SU-DHL-6 (cell line): ENCODE data around the gene NID1.
"Not testable (repeated sequence)": the region's sequence is repeated elsewhere in the genome, so short reads cannot be mapped to it uniquely, and the experiment has no call there.

Source experiments
- H2AFZ ChIP-seq: fragments of 200-600 bp; sonication (generic); 2 replicates; pipeline ENCODE4 v1.6.1; 2014; ENCODE audit warnings: low read depth, mild to moderate bottlenecking, moderate library complexity, mixed read lengths, antibody characterized with exemption, low read length; ENCODE audit not compliant: severe bottlenecking
- H3F3A ChIP-seq: fragments of 200-600 bp; shearing (Covaris generic); 2 replicates; pipeline ENCODE4 v1.6.0; 2016; ENCODE audit warnings: antibody characterized with exemption, mild to moderate bottlenecking; ENCODE audit not compliant: insufficient read depth
- H3K27ac ChIP-seq: fragments of 200-600 bp; sonication (generic); 2 replicates; pipeline ENCODE4 v1.5.1; 2016; ENCODE audit warnings: low read depth, mild to moderate bottlenecking, low read length, moderate library complexity, mixed read lengths
- H3K27me3 ChIP-seq: fragments of 200-600 bp; sonication (generic), shearing (Covaris generic); 2 replicates; pipeline ENCODE4 v1.6.0; 2014; ENCODE audit warnings: mild to moderate bottlenecking, low read length
- H3K36me3 ChIP-seq: fragments of 200-600 bp; sonication (generic); 2 replicates; pipeline ENCODE4 v1.6.1; 2014; ENCODE audit warnings: mild to moderate bottlenecking, low read length, mixed read lengths
- H3K4me2 ChIP-seq: fragments of 300-600, 200-600 bp; shearing (Covaris generic), sonication (generic); 2 replicates; pipeline ENCODE4 v1.6.0; 2014; ENCODE audit warnings: low read length, low read depth, mild to moderate bottlenecking; ENCODE audit not compliant: poor library complexity, severe bottlenecking
- H3K4me3 ChIP-seq: fragments of 200-600 bp; sonication (generic); 2 replicates; pipeline ENCODE4 v1.5.1; 2014; ENCODE audit warnings: antibody characterized with exemption, low read length, mild to moderate bottlenecking, mixed read lengths; ENCODE audit not compliant: insufficient read depth, poor library complexity, severe bottlenecking
- H3K79me2 ChIP-seq: fragments of 200-600 bp; sonication (generic); 2 replicates; pipeline ENCODE4 v1.6.1; 2014; ENCODE audit warnings: mild to moderate bottlenecking, low read length, moderate library complexity; ENCODE audit not compliant: insufficient read depth
- H3K9ac ChIP-seq: fragments of 200-600 bp; sonication (generic); 2 replicates; pipeline ENCODE4 v1.7.0; 2014; ENCODE audit warnings: mild to moderate bottlenecking, low read length
- H3K9me2 ChIP-seq: fragments of 200-600 bp; sonication (generic); replicated peaks from 2 replicates; pipeline ENCODE4 v1.6.1; 2014; ENCODE audit warnings: low read length; ENCODE audit not compliant: insufficient read depth
- H3K9me3 ChIP-seq: fragments of 200-600 bp; sonication (generic); 2 replicates; pipeline ENCODE4 v1.6.1; 2014; ENCODE audit warnings: low read length, mixed read lengths; ENCODE audit not compliant: insufficient read depth
- H4K20me1 ChIP-seq: fragments of 200-600 bp; sonication (generic); 2 replicates; pipeline ENCODE4 v1.6.1; 2014; ENCODE audit warnings: low read depth, mild to moderate bottlenecking, antibody characterized with exemption, low read length, moderate library complexity, mixed read lengths
- EZH2phosphoT487 ChIP-seq: fragments of 200-600 bp; sonication (generic), shearing (Covaris generic); conservative IDR thresholded peaks from 2 replicates; pipeline ENCODE4 v1.6.1; 2018; ENCODE audit warnings: mild to moderate bottlenecking, antibody characterized with exemption, low read length, moderate library complexity, mixed read lengths
- TF ChIP-seq, protein P1 (sequence below): fragments of 200-600 bp; sonication (generic); IDR thresholded peaks from one replicate; pipeline ENCODE4 v1.5.1; 2017; ENCODE audit warnings: antibody characterized with exemption, mild to moderate bottlenecking, low read length, moderate library complexity; ENCODE audit not compliant: insufficient read depth, poor library complexity, severe bottlenecking

The NID1 gene

DNA sequence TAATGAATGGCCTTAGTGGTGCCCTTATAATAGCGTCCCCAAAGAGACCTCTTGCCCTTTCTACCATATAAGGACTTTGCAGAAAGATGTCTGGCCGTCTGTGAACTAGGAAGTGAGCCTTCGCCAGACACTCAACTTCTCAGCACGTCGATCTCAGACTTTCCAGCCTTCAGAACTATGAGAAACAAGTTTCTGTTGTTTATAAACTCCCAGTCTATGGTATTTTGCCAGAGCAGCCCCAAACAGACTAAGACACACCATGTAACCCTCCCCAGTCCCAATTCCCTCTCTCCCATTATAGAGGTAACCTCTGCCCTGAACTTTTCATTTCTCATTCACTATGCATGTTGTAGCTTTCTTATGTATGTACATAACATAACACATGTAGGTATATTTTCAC lies 55.7 kb downstream of the NID1 start:
- no peaks in the 10 kb centered on the region for H3K79me2 ChIP-seq
- H3K9me3 ChIP-seq: no peaks in the 10 kb centered on the region
- H3K9ac ChIP-seq: no peak overlapping the region
- H2AFZ ChIP-seq: no peak overlapping the region
- no peaks in the 10 kb centered on the region for H3K36me3 ChIP-seq
- no peaks in the 10 kb centered on the region for H3K27me3 ChIP-seq
- no peak overlapping the region for H3K4me3 ChIP-seq
- H3K27ac ChIP-seq: no peak overlapping the region
- TF ChIP-seq EZH2phosphoT487: no peak
- TF ChIP-seq, protein P1, sequence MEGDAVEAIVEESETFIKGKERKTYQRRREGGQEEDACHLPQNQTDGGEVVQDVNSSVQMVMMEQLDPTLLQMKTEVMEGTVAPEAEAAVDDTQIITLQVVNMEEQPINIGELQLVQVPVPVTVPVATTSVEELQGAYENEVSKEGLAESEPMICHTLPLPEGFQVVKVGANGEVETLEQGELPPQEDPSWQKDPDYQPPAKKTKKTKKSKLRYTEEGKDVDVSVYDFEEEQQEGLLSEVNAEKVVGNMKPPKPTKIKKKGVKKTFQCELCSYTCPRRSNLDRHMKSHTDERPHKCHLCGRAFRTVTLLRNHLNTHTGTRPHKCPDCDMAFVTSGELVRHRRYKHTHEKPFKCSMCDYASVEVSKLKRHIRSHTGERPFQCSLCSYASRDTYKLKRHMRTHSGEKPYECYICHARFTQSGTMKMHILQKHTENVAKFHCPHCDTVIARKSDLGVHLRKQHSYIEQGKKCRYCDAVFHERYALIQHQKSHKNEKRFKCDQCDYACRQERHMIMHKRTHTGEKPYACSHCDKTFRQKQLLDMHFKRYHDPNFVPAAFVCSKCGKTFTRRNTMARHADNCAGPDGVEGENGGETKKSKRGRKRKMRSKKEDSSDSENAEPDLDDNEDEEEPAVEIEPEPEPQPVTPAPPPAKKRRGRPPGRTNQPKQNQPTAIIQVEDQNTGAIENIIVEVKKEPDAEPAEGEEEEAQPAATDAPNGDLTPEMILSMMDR: no peak
- no peaks in the 10 kb centered on the region for H3K9me2 ChIP-seq
- H3F3A ChIP-seq: no peaks in the 10 kb centered on the region
- H4K20me1 ChIP-seq: no peaks in the 10 kb centered on the region
- H3K4me2 ChIP-seq: no peak overlapping the region

GRCh38 chr1:236007781-236008180 lies 57.1 kb downstream of the NID1 start:
- Histone ChIP-seq H2AFZ (no peak overlapping the region), H3F3A (no peaks in the 10 kb centered on the region), H4K20me1 (no peaks in the 10 kb centered on the region), H3K27ac (no peak overlapping the region), H3K27me3 (no peaks in the 10 kb centered on the region), H3K79me2 (no peaks in the 10 kb centered on the region), H3K36me3 (no peaks in the 10 kb centered on the region), H3K4me2 (no peak overlapping the region), H3K9ac (no peak overlapping the region), H3K9me3 (no peaks in the 10 kb centered on the region), H3K9me2 (no peaks in the 10 kb centered on the region), H3K4me3 (no peak overlapping the region)
- TF ChIP-seq, protein P1: no peak
- no peak for TF ChIP-seq EZH2phosphoT487

- H3K27ac ChIP-seq, H3K9me3 ChIP-seq, H3K27me3 ChIP-seq: not testable (repeated sequence)
Observed at GRCh38 chr1:236003058-236003457, 61.8 kb downstream of the NID1 start.

GRCh38 chr1:236002572-236002971 lies 62.3 kb downstream of the NID1 start:
- no peaks in the 10 kb centered on the region for H3K36me3 ChIP-seq
- no peak overlapping the region for H3K9ac ChIP-seq
- H3K4me2 ChIP-seq: no peak overlapping the region
- H3K9me2 ChIP-seq: no peaks in the 10 kb centered on the region
- H4K20me1 ChIP-seq: no peaks in the 10 kb centered on the region
- no peaks in the 10 kb centered on the region for H3K27me3 ChIP-seq
- no peaks in the 10 kb centered on the region for H3K9me3 ChIP-seq
- no peak overlapping the region for H3K27ac ChIP-seq
- TF ChIP-seq EZH2phosphoT487: no peak
- TF ChIP-seq, protein P1: no peak
- no peak overlapping the region for H3K4me3 ChIP-seq
- no peak overlapping the region for H2AFZ ChIP-seq
- H3K79me2 ChIP-seq: no peaks in the 10 kb centered on the region
- no peaks in the 10 kb centered on the region for H3F3A ChIP-seq

More at GRCh38 chr1:236003058-236003457, 61.8 kb downstream of the NID1 start:
- not testable (repeated sequence) for H3K4me3 ChIP-seq, H2AFZ ChIP-seq, H3K4me2 ChIP-seq, H3K9me2 ChIP-seq, H3K9ac ChIP-seq, H3K79me2 ChIP-seq, H3F3A ChIP-seq, H4K20me1 ChIP-seq, H3K36me3 ChIP-seq
